ENCODE results near the gene CNEP1R1. TPM values are rescaled to one million over a fixed set of nuclear protein-coding genes. Genes with fewer than 3 reads are reported as not detected.

The CNEP1R1 gene
- total RNA-seq, 1 donor, result 27.1 TPM

DNA sequence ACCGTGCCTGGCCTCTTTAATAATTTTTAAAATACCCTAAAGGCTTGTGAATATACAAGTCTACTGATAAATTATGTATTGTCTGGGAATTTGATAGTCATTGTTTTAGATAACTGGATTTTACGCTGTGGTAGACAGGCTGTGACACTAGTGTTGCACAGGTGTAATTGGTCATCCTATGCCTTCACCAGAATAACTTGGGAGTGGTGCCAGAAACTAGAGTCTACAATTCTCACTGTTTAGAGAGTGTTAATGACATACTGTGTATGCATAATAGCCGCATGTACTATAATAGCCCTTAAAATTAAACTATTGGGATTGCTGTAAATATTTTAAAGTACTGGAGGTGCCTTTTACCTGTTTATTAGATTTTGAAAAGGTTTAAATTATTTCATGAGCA is 11.4 kb downstream of the CNEP1R1 start:
- no peak overlapping the region for H3K4me2 ChIP-seq (ENCODE audit: insufficient read depth, low read length)
- TF ChIP-seq, protein P1, sequence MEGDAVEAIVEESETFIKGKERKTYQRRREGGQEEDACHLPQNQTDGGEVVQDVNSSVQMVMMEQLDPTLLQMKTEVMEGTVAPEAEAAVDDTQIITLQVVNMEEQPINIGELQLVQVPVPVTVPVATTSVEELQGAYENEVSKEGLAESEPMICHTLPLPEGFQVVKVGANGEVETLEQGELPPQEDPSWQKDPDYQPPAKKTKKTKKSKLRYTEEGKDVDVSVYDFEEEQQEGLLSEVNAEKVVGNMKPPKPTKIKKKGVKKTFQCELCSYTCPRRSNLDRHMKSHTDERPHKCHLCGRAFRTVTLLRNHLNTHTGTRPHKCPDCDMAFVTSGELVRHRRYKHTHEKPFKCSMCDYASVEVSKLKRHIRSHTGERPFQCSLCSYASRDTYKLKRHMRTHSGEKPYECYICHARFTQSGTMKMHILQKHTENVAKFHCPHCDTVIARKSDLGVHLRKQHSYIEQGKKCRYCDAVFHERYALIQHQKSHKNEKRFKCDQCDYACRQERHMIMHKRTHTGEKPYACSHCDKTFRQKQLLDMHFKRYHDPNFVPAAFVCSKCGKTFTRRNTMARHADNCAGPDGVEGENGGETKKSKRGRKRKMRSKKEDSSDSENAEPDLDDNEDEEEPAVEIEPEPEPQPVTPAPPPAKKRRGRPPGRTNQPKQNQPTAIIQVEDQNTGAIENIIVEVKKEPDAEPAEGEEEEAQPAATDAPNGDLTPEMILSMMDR (IDR thresholded peaks at IDR 0.05; ENCODE audit: extremely low read depth, low read depth, low read length), result no peak
- H3K36me3 ChIP-seq (ENCODE audit: insufficient read depth, low read length), result peaks cover 31% of the 10 kb centered on the region
- H3K4me3 ChIP-seq (ENCODE audit: insufficient read depth, low read length), result no peak overlapping the region
- H3K79me2 ChIP-seq (ENCODE audit: insufficient read depth, low read length), result peaks cover 8% of the 10 kb centered on the region
- no peak overlapping the region for H2AFZ ChIP-seq (ENCODE audit: low read length)
- H3K4me1 ChIP-seq (ENCODE audit: insufficient read depth, low read length), result no peaks in the 10 kb centered on the region
- H3K27me3 ChIP-seq (ENCODE audit: insufficient read depth, low read length), result no peaks in the 10 kb centered on the region
- H3K27ac ChIP-seq (ENCODE audit: low read depth, low read length), result no peak overlapping the region
- no peak for DNase-seq (ENCODE audit: insufficient read length, low spot score, missing footprints)
- no peaks in the 10 kb centered on the region for H3K9me3 ChIP-seq (ENCODE audit: low read depth, low read length)
- peaks cover 4% of the 10 kb centered on the region for H4K20me1 ChIP-seq (ENCODE audit: insufficient read depth, low read length)

DNA sequence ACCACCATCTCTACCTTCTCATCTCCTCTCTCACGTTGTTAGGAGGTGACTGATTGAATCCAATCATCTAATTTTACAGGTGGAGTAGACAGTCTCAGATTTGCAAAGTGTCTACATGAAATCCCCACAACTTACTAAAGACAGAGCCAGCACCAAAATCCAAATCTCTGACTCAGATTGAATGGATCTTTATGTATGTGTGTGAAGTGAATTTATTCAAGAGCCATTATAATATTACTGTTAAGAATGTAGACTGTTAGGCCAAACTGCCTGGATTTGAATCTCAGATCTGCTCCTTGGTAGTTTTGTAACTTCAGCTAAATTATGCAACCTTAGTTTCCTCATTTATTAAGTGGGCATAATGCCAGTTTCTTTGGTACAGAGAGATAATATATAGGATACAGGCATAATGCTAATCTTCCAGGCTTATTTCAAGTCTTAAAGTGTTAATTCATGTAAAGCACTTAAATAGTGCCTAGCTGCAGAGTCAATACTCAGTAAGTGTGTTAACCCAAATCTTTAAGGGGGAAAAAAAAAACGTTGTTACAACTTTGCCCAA is 12.7 kb downstream of the CNEP1R1 start:
- H3K27me3 ChIP-seq (ENCODE audit: insufficient read depth, low read length), result no peaks in the 10 kb centered on the region
- H3K36me3 ChIP-seq (ENCODE audit: insufficient read depth, low read length), result peaks cover 21% of the 10 kb centered on the region
- no peak overlapping the region for H3K4me2 ChIP-seq (ENCODE audit: insufficient read depth, low read length)
- H3K9me3 ChIP-seq (ENCODE audit: low read depth, low read length), result no peaks in the 10 kb centered on the region
- TF ChIP-seq, protein P1 (IDR thresholded peaks at IDR 0.05; ENCODE audit: extremely low read depth, low read depth, low read length), result no peak
- DNase-seq (ENCODE audit: insufficient read length, low spot score, missing footprints), result no peak
- H3K27ac ChIP-seq (ENCODE audit: low read depth, low read length), result no peak overlapping the region
- H4K20me1 ChIP-seq (ENCODE audit: insufficient read depth, low read length), result no peaks in the 10 kb centered on the region
- no peak overlapping the region for H3K4me3 ChIP-seq (ENCODE audit: insufficient read depth, low read length)
- no peak overlapping the region for H2AFZ ChIP-seq (ENCODE audit: low read length)
- no peaks in the 10 kb centered on the region for H3K4me1 ChIP-seq (ENCODE audit: insufficient read depth, low read length)
- H3K79me2 ChIP-seq (ENCODE audit: insufficient read depth, low read length), result no peaks in the 10 kb centered on the region

DNA sequence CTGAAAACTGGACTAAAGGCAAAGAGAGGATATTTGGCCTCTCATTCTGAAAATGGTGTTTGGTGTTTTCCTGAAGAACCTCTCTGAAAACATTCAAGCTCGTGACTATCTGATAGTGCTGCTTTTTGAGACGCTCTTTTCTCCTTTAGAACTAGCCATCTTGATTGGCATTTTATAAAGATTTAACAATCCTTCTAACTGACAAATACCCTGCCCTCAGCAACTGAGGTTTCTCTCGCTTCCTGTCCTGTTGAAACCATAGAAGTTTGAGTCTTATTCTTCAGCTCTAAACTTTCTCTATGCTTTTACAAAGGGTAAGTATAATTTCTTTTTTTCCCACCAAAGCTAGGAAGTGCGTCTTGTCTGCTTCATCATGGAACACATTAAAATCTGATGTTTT is 13.3 kb downstream of the CNEP1R1 start:
- no peak for DNase-seq (ENCODE audit: insufficient read length, low spot score, missing footprints)
- Histone ChIP-seq H3K4me1 (ENCODE audit: insufficient read depth, low read length) (no peaks in the 10 kb centered on the region), H3K27me3 (ENCODE audit: insufficient read depth, low read length) (no peaks in the 10 kb centered on the region), H3K4me3 (ENCODE audit: insufficient read depth, low read length) (no peak overlapping the region), H3K4me2 (ENCODE audit: insufficient read depth, low read length) (no peak overlapping the region), H3K79me2 (ENCODE audit: insufficient read depth, low read length) (no peaks in the 10 kb centered on the region), H4K20me1 (ENCODE audit: insufficient read depth, low read length) (no peaks in the 10 kb centered on the region), H3K9me3 (ENCODE audit: low read depth, low read length) (no peaks in the 10 kb centered on the region), H3K27ac (ENCODE audit: low read depth, low read length) (no peak overlapping the region), H3K36me3 (ENCODE audit: insufficient read depth, low read length) (peaks cover 15% of the 10 kb centered on the region), H2AFZ (ENCODE audit: low read length) (no peak overlapping the region)
- TF ChIP-seq, protein P1 (IDR thresholded peaks at IDR 0.05; ENCODE audit: extremely low read depth, low read depth, low read length), result no peak

DNA sequence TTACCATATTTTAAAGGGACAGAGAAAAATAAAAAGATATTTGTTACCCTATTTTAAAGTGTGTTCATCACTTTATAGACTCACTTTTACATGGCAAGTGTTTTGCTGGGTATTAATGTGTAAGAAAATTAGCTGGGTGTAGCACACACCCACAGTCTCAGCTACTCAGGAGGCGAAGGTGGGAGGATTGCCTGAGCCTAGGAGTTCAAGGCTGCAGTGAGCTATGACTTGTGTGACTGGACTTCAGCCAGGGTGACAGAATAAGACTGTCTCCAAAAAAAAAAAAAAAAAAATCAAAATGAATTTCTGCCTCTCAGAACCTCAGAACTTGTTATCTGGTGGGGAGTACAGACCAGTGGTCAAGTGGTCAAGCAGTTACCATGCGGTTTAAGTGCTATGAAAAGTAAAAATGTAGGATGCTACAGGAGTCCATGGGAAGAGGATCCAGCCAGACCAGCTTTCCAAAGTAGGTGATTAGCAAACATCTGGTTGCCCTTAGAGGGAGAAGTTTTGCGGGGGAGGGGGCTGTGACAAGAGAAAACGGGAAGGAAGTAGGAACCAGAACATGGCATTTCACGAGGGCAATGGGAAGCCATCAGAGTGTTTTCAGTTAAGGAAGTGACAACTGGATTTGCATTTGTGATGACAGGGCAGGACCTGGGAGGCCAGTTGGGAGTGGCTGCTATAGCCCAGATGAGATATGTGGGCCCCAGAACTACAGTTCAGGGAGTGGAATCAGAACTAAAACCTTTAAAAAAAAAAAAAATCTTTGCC is 13.9 kb downstream of the CNEP1R1 start:
- Histone ChIP-seq H3K36me3 (ENCODE audit: insufficient read depth, low read length) (peaks cover 11% of the 10 kb centered on the region), H3K79me2 (ENCODE audit: insufficient read depth, low read length) (no peaks in the 10 kb centered on the region), H3K4me1 (ENCODE audit: insufficient read depth, low read length) (no peaks in the 10 kb centered on the region), H3K27me3 (ENCODE audit: insufficient read depth, low read length) (no peaks in the 10 kb centered on the region), H4K20me1 (ENCODE audit: insufficient read depth, low read length) (no peaks in the 10 kb centered on the region), H3K4me3 (ENCODE audit: insufficient read depth, low read length) (no peak overlapping the region), H3K4me2 (ENCODE audit: insufficient read depth, low read length) (no peak overlapping the region), H3K9me3 (ENCODE audit: low read depth, low read length) (no peaks in the 10 kb centered on the region), H2AFZ (ENCODE audit: low read length) (no peak overlapping the region), H3K27ac (ENCODE audit: low read depth, low read length) (no peak overlapping the region)
- no peak for DNase-seq (ENCODE audit: insufficient read length, low spot score, missing footprints)
- TF ChIP-seq, protein P1 (IDR thresholded peaks at IDR 0.05; ENCODE audit: extremely low read depth, low read depth, low read length), result no peak
